Inflammatory macrophage treated with lipopolysaccharide for 4 hours (primary cell): Measurements from ENCODE around the gene STAT6.

ENCODE experiments used
- DNase-seq: peaks from one replicate; pipeline ENCODE4 v3.0.0-alpha.2; 2020

Gene STAT6

DNA sequence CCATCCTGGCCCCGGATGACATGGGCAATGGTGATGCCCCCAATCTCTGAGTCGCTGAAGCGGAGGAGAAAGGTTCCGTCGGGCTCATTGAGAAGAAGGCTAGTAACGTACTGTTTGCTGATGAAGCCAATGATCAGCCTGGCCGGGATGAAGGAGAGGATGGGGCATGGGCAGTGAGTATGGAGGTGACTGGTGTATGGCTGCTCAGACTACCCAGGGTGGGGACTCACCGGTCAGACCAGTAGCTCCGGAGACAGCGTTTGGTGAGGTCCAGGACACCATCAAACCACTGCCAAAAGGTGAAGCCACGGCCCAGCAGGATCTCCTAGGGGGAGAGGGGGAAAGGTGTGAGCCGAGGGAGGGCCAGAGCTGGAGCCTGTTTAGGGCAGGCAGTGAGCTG lies 11.4 kb downstream of the STAT6 start:
- no peak for DNase-seq

DNA sequence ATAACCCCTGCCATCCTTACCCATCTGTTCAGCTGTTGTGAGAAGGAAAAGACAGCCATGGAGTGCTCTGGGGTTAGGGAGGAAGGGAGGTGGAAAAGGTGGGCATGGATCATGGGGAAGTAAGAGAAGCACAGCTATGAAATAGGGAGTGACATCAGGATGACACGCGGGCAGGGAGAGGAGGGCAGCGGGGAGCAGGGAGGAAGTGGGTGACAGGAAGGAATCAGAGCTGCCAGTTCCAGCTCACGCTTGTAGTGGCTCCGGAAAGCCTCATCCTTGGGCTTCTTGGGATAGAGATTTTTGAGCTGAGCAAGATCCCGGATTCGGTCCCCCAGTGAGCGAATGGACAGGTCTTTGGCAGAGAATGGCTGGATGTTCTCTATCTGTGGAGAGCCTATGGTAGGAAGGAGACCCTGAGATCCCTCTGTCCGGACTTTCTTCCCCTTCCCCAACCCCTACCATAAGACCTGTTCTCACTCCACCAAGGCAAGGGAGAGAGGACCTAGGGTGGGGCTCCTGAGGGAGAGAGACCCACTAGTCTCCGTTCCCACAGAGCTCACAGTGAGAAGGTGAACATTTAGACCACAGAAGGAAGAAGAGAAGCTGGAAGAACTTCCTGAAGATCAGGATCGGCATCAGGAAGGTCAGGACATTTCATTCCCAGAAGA lies 12.0 kb downstream of the STAT6 start:
- peak; percentile 73 for DNase-seq

- no peak for DNase-seq
These were observed 12.6 kb downstream of the STAT6 start for GRCh38 chr12:57098546-57098945.

DNA sequence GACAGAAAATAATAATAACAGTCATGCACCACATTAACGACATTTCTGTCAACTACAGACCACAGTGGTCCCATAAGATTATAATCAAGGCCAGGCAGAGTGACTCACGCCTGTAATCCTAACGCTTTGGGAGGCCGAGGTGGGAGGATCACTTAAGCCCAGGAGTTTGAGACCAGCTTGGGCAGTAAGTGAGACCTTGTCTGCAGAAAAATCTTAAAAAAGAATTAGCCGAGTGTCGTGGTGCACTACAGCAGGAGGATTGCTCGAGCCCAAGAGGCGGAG lies 13.7 kb downstream of the STAT6 start:
- DNase-seq = no peak

DNA sequence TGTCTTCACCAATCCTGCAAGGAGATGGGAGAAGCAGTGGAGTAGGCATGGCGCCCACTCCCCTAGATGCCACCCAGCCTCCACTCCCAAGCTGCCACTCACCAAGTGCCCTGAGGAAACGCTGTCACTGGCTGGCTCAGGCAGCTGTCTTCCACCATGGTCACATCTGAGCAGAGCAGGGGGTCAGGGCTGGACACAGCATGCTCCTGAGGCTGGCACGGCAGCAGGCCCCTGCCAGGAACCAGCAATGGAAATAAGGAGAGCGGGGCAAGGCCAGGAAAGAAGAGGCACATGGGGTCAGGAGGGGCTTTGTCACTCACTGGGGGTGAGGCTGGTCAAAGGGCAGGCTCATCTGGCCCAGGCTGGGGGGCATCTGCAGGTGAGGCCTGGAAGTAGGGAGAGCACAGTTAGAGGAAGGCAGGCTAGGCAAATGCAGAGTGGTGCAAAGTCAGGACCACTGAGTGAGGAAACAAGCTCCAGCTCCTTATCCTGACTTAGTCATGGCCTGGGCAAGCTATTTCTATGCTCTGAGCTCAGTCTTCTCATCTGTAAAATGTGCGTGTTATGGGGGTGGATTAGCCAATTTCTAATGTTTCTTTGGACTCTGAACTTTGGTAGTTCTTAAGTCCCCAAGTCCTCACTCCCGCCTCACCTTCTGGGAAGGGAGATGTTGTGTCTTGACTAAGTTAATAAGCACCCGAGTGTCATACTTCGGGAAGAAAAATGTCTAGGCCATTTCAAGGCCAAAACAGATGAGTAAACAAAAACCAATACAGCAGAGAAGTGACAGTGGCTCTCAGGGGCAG lies 14.2 kb downstream of the STAT6 start:
- no peak for DNase-seq

- no peak for DNase-seq
These were observed 15.0 kb downstream of the STAT6 start for GRCh38 chr12:57096099-57096572.

- no peak for DNase-seq
These were observed 15.7 kb downstream of the STAT6 start for GRCh38 chr12:57095440-57095839.

DNA sequence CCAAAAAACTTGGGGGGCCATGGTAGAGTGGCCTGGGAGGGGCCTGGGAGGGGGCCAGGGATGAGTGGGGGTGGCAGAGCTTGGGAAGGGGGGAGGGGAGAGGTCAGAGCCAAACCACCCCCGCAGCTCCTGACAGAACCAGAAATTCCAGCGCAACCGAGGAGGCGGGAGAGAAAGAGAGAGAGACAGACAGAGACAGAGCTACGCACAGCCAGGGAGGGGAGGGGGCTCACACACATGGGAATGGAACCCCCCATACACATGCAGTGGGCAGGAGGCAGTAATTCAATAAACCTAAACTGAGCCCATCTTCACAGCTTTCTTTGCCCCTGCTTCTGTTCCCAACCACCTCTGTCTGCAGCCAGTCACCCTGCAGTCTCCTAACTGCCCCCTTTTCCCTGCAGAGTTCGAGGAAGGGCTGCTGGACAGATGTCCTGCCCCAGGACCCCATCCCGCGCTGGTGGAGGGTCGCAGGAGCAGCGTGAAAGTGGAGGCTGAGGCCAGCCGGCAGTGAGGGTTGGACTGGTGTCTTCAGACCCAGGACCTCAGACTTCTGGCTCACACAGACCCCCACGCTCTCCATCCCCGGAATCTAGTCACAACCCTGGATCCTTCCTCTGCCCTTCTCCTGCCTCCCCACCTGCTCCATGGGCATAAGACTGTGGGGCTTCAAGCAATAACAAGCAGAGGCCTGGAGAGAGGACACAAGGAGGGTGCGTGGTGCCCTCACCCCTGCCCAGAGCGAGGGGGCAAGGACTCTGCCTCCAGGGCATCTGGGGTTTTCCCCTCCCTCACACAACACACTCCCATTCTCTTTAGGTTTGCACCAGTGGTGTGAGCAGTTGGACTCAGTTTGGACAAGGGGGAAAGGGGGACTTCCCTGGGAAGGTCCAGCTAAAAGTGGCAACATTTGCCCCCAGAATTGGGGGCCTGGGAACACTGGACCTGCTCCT lies 16.7 kb downstream of the STAT6 start:
- DNase-seq = no peak

DNA sequence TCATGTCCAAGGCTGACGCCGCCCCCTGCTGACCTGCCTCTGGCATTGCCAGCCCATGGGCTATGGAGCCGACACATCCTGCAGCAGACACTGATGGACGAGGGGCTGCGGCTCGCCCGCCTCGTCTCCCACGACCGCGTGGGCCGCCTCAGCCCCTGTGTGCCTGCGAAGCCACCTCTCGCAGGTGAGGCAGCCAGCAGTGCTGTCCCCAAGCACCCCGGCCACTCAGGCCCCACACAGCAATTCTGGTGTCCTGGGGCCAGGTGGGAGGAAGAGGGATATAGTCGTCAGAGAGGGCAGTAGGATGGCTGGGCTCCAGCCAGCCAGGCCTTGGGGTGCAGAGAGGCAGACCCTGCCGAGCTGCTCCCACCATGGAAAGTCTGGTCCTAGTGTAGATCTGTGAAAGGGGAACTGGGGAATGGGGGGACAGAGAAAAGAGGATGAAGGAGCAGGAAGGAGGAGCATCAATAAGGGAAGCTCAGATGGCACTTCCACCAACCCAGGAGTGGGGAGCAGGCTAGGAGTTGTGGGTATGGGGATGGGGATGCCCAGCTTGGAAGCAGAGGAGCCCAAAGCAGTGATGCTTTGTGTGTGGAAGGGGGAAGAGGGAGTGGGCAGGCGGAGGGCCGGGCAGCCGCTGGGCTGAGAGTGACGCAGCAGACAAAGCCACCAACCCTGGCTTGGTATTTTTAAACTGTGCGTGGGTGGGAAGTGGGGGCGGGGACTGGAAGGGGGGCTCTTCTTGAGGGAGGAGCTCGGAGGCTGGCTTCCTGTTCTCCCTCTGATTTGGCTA lies 17.6 kb downstream of the STAT6 start:
- peak; percentile 65 for DNase-seq

- DNase-seq = no peak
These were observed 18.2 kb downstream of the STAT6 start for GRCh38 chr12:57092876-57093414.

GRCh38 chr12:57092529-57092862 lies 18.7 kb downstream of the STAT6 start:
- DNase-seq = no peak

DNA sequence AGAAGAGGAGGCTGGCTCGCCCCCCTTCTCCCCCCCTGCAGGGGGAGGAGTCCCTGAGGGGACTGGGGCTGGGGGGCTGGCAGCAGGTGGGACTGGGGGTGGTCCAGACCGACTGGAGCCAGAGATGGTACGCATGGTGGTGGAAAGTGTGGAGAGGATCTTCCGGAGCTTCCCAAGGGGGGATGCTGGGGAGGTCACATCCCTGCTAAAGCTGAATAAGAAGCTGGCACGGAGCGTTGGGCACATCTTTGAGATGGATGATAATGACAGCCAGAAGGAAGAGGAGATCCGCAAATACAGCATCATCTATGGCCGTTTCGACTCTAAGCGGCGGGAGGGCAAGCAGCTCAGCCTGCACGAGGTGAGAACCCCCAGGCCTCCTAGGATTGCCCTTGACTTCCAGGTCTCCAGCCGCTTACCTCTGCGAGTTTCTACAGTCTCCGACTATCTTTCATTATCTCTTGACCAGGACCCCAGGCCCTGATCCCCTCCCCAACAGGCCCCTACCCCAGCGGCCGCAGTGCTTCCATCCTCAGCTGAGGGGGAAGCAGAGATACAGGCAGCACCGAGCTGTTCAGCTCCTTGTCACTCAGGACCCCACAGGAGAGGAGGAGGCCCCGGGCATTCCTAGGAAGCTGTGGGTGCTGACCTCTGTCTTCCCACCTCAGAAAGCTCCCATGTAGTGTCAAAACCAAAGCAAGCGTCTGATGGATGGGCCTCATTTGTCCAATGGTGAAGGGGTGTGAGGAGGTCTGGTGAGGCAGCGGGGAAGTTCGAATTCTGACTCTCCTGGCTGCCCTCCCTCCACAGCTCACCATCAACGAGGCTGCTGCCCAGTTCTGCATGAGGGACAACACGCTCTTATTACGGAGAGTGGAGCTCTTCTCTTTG lies 19.3 kb downstream of the STAT6 start:
- DNase-seq = no peak

- DNase-seq = no peak
These were observed 20.1 kb downstream of the STAT6 start for GRCh38 chr12:57090924-57091637.

DNA sequence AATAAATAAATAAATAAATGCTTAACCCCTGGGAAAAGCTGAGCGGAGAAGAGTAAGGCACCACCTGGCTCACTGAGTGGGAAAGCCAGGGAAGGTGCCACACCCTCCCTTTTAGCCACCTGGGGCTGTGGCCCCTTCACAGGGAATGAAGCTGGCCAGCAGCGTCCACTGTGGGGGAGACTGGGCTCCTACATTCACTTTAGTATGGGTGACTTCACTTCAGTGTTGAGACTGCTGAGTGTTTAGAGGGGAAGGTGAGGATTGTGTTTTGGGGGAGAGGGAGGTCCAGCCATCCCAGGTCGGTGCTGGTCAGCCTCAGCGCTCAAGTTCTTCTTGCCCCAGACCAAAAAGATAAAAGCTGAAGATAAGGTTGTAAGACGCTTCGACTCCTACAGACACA lies 20.7 kb downstream of the STAT6 start:
- no peak for DNase-seq

DNA sequence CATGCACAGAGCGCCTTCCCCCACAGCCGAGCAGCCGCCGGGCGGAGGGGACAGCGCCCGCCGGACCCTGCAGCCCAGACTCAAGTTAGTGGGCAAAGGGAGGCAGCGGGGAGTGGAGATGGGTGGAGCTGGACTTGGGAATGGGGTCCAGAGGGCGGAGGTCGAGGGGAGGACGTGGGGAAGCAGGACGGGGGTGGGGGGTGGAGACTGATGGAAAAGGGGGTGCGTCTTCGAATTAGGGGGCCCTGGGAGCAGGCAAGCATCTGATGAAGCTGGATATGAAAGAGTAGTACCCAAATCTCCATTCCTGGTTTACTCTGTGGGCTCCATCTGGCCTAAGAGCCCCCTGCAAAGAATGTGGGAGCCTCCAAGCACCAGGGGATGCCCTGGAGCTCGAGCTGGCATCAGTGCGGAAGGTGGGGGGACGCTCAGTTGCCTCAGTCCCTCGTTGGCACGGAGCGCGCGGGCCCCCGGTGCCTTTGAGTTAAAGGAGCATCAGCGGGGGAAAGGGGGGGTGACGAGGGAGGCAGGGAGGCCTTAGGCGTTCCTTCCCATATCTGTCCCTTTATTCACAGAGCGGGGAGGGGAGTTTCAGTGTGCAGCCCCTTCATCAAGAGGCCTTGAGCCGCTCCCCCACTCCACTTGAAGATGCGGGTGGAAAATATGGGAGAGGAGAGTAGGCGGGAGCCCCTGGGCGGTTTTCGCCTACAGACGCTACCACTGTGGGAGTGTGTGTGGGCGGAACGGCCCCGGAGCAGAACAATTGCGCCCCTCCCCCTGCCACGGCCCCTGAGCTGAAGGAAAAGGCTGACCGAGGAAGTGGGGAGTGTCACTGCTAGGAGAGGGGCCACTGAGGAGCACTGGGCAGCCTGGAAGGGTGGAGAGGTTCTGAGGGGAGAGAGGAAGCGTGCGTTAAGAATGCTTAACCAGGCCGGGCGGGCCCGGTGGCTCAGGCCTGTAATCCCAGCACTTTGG lies 21.6 kb downstream of the STAT6 start:
- peak; percentile 36 for DNase-seq

DNA sequence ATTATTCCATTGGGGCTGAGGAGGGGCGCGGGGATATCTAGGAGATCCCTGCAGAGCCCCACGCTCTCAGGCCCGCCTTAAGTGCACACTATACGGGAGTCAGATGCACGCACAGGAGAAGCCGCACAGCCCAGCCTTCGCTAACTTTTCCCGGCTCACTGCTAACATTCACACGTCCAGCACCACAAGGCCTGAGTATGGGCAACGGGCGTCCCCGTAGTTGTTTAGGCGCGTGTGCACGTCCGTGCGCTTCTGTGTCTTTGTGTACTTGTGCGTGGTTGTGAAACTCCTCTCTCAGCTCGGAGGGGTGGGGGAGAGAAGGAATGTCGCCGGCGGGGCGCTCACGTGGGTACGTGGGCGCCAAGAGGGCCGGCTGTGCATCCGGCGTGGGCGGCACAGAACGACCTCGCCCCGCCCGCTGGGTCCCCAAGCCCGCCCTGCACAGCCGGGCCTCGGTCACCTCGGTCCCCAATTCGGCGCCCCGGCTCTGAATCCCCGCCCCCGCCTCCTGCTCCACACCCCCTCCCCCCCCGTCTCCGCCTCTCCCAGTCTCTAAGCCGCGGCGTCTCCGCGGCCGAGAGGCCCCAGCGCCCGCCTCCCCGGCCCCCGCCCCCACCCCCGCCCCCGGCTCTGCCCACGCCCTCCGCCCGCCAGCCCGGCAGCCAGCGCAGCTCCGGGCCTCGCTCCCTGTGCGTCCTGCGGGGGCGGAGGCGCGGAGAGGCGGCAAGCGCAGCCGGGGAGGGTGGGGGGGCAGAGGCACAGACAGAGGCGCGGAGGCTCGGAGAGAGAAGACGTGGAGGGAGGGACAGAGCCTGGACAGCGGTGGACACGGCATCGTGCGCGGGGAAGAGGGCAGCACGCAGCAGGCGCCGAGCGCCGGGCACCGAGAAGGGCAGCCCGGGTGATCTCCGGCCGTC lies 22.6 kb downstream of the STAT6 start, which contains the start of gene NAB2:
TSS of gene NAB2 (plus strand) at position 761 of the 917 bp plus-strand sequence. CDS start 158 bp downstream, outside the sequence.
- peak; percentile 93 for DNase-seq

DNA sequence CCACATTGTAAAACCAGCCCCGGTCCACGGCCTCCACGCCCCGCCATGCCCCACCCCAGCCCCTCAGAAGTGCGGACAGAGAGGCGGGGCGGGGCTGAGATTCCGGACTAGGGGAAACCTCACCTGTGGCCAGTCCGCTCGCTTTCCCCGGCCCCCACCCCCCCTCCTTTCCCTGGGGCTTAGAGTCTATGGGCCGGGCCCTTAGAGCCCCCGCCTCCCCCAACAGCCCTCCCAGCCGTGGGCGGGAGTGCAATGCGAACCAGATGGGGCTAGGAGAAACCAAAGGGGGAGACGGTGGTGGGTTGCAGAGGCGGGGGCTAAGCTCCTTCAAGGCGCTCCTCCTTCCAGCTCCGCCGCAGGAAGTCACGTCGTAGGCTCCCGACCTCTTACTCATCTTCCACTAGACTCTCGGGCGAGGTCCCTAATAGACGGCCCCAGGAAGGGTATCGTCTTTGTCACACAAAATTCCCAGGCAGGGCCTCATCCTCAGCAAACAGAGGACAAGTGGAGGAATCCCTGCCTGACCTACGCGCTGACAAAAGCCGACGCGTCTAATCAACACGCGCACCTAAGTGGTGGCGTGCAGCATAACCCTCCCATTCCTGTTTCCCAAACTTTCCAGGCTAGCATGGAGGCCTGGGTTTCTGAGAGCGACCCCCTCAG lies 23.3 kb downstream of the STAT6 start:
- peak; percentile 87 for DNase-seq
